GM18873 (cell line): ENCODE measurements around the gene MAP3K20.
"Not testable (repeated sequence)": the region's sequence is repeated elsewhere in the genome, so short reads cannot be mapped to it uniquely, and the experiment has no call there.

Experiments used
- ATAC-seq: cut with Tn5 transposase; IDR thresholded peaks from one replicate; pipeline ENCODE4 v1.9.1; 2021; ENCODE audit warnings: mild to moderate bottlenecking, moderate library complexity, moderate number of reproducible peaks; ENCODE audit not compliant: unreplicated experiment, low FRiP score

MAP3K20 gene

DNA sequence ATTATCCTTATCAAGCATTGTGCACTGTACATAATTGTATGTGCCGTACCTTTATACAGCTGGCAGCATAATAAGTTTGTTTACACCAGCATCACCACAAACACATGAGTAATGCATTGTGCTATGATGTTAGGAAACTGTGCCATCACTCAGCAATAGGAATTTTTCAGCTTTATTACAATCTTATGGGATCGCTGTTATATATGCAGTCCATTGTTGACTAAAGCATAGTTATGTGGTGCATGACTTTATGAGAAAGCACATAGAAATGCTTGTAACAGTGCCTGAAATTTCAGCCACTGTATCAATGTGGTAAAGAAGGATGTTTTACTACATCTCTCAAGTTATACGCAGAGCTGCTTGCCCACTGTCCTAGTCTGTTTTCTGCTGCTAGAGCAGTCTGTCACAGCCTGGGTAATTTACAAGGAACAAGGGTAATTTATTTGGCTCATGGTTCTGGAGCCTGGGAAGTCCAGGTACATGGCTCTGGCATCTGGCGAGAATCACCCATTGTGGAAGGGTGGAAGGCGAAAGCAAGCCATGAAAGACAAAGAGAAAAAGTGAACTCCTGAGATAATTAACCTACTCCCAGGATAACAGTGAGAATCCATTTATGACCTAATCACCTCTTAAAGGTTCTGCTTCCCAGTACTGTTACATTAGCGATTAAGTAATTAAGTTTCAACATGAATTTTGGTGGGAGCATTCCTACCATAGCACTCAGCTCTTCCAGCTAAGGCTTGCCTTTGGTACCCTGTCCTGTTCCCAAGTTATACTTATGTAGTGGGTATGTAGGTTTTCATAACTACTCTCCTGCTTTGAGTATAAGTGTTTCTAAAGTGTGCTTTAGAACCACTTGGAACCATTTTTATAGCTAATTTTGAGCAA is 4.6 kb downstream of the MAP3K20 start:
- ATAC-seq: no peak

GRCh38 chr2:173086518-173087213 is 11.0 kb downstream of the MAP3K20 start:
- no peak for ATAC-seq

GRCh38 chr2:173087214-173087581 is 11.6 kb downstream of the MAP3K20 start:
- ATAC-seq: no peak

DNA sequence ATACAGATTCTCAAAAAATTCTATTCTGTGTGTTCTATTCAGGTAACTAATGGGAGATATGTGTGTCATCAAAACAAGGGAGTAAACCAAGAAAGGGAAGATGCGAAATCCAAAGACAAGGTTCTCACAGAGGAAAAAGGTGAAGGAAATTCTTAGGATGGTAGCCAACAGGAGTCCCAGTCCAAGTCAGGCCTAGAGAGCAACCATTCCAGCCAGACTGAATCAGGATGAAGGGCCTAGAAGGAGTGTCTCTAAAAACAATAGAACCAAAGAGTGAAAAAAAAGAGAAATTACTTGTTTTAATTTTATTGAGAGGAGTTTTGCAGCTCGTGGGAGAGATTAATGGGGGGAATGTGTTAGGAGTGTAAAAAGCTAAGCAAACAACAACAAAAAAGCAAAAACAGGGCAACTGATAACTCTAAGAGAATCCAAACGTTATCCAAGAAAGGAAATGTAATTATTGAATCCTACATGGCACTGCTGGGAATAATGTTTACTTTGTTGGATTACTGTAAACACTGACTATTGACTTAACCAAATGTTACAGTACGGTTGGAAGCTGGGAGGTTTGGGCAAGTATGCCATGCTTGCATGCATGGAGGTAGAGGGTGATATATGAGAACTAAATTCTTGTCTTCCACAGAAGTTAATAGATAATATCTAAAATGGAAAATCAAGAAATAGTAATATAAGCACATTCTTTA is 12.3 kb downstream of the MAP3K20 start:
- no peak for ATAC-seq

DNA sequence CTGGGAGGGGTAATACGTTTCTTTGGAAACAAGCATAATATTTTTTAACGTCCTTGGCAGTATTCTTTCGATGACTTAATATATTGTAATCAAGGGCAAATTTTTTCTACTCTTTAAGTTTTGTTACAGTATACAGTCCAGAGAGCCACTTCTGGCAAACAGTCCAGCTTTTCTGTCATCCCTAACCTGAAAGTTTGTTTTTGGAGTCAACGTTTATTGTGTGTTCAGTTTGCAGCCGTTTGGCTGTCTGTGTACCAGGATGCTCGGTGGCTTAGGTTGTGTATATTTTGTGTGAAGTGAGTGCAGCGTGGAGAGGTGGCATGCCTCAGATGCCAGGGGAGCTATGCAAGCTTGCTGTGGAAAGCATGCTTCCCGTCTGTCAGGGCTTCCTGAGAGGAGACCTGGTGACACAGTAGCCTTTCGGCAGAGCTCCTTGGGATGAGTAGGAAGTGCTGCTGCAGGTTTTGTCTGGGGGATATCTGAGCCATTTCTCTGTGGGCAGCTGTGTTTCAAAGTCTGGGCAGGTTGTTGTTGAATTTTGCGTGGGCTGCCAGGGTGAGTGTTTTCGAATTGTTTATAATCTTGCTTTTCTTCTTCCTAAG is 14.7 kb downstream of the MAP3K20 start:
- ATAC-seq: no peak

DNA sequence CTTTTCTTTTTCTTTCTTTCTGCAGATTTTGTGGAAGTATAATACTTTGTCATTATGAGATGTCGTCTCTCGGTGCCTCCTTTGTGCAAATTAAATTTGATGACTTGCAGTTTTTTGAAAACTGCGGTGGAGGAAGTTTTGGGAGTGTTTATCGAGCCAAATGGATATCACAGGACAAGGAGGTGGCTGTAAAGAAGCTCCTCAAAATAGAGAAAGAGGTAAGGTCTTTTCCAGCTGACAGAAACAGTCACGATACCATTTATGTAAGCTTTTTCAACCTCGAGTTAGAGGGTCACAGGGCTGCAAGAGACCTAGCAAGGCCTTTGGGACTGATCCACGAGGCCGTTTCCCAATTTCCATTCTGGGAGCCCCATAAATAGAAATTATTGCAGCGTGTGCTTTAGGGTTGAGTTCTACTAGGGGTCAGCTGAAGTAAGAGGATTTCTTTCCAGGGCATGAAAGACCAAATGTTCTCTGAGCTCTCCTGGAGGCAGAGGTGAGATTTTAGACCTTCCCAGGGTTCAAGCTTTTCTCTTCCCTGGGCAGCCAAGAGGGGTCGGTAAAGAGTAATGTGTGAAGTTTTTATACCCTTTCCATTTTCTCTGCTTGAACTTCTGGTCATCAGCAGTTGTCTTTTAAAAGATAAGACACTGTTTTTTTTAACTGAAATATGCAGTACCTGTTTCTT is 15.5 kb downstream of the MAP3K20 start:
- ATAC-seq: no peak

DNA sequence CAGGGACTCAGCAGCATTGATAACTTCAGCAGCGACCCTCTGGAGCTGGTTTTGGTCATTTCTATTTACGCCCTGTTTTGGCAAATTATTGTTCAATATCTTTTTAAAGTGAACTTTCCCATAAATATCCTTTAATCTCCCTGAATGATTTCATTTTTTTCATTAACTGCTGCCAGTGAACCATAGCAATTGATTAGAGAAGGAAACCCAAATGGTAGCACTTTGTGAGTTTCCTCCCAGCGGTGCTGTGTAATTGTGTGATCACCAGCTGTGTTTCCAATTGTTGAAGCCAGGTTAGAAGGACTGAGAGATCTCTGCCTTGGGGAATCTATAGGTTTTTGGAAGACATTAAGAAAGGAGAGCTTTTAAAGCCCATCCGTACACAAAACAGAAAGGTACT is 16.3 kb downstream of the MAP3K20 start:
- no peak for ATAC-seq

GRCh38 chr2:173092844-173093402 is 17.3 kb downstream of the MAP3K20 start:
- no peak for ATAC-seq

- not testable (repeated sequence) for ATAC-seq
Measured at GRCh38 chr2:173093617-173094016, 18.0 kb downstream of the MAP3K20 start.

DNA sequence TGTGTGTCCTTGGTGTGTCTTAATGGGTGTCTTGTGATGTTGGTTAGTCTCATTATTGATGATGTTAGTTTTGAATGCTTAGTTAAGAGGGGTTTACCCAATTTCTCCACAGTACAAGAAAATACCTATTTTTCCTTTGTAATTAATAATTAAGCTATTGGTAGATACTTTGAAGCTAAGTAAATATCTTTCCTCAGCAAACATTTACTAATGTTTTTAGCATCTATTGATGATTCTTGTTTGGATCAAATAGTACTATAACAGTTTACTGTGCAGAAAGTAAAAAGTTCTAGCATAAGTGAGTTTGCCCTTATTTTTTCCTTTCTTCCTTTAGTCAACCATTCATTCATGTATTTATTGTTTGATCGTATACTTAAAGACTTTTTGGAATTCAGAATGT is 19.1 kb downstream of the MAP3K20 start:
- ATAC-seq: no peak

GRCh38 chr2:173095356-173095755 is 19.7 kb downstream of the MAP3K20 start:
- no peak for ATAC-seq

DNA sequence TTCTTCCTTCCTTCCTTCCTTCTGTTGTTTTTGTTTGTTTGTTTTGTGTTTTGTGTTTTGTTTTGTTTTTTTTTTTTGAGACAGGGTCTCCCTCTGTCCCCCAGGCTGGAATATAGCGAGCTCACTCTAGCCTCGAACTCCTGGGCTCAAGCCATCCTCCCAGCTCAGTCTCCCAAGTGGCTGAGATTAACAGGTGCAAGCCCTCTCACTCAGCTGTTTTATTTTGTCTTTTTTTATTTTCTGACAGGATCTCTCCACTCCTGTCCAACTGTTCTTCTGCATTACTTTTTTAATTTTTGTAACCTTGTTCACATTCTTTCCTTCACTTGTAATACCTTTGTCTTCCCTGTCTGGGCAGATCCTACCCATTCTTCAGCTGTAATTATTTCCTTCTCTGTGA is 23.6 kb downstream of the MAP3K20 start:
- ATAC-seq: no peak

DNA sequence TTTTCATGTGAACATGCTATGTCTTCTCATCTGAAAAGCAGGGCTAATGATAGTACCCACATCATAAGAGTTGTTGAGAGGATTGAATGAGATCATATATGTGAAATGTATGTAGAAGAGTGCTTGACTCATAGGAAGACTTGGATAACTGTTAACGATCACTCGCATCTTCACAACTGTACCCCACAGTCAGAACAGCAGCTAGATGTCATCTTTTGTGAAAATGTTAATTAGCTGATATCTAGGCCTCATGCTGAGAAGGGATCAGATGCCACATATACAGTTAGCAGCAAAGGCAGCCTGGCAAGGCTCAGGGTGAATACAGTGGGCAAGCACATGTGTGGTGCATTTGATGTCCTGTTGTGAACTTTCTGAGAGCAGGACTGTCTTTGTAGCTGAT is 24.2 kb downstream of the MAP3K20 start:
- no peak for ATAC-seq

GRCh38 chr2:173101687-173102086 is 26.0 kb downstream of the MAP3K20 start:
- peak; percentile 65 for ATAC-seq

- ATAC-seq: no peak
Measured at GRCh38 chr2:173104156-173104555, 28.5 kb downstream of the MAP3K20 start.

DNA sequence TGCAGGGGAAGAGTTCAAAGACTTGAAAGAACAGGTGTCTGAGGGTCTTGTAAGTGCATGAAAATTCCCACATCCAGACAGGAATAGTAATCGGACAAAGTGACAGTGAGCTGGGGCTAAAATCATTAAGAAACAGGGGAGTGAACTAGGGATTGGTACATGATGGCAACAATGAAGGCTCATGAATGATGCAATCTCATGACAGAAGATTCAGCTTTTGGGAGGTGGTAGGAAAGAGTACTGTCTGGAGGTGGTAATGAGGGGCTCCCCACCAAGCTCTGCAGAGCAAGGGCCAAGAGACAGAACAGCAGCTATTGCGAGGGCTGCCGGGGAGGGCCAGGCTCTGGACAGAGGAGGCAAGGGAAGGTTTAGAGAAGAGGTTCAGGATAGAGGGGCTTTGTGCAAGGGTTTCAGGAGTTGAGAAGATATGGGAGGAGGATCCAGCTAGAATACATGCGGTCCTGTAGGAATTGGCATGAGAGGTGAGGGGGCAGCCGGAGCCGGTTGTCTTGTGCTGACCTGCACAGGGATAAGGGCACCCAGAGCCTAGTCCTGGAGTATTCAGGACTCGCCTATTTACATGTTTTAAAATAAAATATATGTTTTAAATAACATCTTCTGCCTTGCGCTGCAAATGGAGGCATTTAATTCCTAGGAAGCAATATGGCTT is 31.4 kb downstream of the MAP3K20 start:
- no peak for ATAC-seq

GRCh38 chr2:173107629-173108022 is 32.0 kb downstream of the MAP3K20 start:
- no peak for ATAC-seq

DNA sequence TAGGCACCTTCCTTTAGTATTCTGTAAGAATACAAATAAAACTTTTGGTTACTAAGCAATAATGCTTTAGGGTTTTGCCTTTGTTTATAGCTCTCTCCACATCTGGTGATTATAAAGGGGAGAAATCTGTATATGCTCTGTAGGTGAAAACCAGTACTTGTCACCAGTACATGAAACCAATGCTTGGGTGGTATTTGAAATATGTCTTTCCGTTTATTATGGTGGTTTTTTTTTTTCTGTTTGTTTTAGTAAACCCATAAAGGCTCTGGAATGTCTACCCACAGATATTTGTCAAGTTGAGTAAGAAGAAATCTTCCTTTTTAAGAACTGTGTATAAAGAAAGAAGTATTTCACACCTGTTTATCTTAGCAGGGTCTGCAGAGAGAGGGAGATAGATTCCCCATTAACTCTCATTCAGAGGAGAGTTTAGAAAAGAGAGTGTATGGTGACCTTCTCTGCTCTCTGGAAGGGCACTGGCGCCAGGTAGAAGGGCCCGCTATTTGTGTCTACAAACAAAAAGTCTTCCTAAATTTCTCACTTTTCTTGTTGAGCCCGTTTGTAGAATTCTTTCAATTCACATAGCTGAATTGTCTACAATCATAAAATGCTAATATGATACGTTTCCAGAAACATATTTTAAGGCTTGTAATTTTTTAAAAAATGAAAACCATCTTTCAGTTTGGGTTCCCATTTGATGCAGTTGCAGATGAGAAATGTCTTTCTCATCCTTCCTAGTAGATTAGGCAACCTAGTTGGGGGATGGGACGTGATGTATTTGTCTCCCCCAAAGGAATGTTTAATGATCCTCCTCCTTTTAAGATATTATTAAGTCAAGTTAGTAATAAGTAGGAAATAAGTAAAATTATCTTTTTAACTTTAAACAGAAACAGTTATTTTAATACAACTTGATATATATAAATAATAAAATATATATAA is 33.9 kb downstream of the MAP3K20 start:
- ATAC-seq: no peak
